Sigmoid colon (tissue), 7 donors: ENCODE measurements around the gene SLC8A2. TPM values are rescaled to one million over a fixed set of nuclear protein-coding genes. Genes with fewer than 3 reads are reported as not detected.

Experiments
- DNase-seq: peaks from one replicate; pipeline ENCODE4 v3.0.0-alpha.2; 2019
- H3K27ac ChIP-seq, 4 donors: fragments of 200-600 bp; sonication (generic); one replicate each; pipeline ENCODE4 v1.5.1; 2016 to 2019; ENCODE audit warnings: mild to moderate bottlenecking in 1 of 4
- H3K27me3 ChIP-seq, 3 donors: fragments of 200-600 bp; sonication (generic); one replicate each; pipeline ENCODE4 v1.5.1; 2019; ENCODE audit warnings: mild to moderate bottlenecking in 1 of 3
- H3K36me3 ChIP-seq, 4 donors: fragments of 200-600 bp; sonication (generic); one replicate each; pipeline ENCODE4 v1.5.1; 2016 to 2019
- H3K4me1 ChIP-seq, 4 donors: fragments of 200-600 bp; sonication (generic); one replicate each; pipeline ENCODE4 v1.5.1; 2017 to 2019
- H3K4me3 ChIP-seq, 4 donors: fragments of 200-600 bp; sonication (generic); one replicate each; pipeline ENCODE4 v1.5.1; 2017 to 2019; ENCODE audit warnings: mild to moderate bottlenecking in 2 of 4, moderate library complexity in 1 of 4
- H3K9me3 ChIP-seq, 4 donors: fragments of 200-600 bp in 3 of 4; sonication (generic) in 3 of 4; one replicate each; pipeline versions ENCODE4 v1.5.1 to v1.6.1; 2013 to 2019
- CTCF ChIP-seq, 4 experiments: fragments of 450-650 bp in 3 of 4; fragments of 200-600 bp in 1 of 4; IDR thresholded peaks; one replicate each; pipeline ENCODE4 v1.5.1; 2016 to 2019; ENCODE audit warnings: antibody characterized with exemption in 4 of 4, mild to moderate bottlenecking in 3 of 4, moderate library complexity in 2 of 4
- EP300 ChIP-seq, 4 donors: sonication (generic); formaldehyde crosslinking; IDR thresholded peaks; one replicate each; pipeline ENCODE4 v1.6.1; 2017; ENCODE audit warnings: antibody characterized with exemption in 4 of 4
- POLR2A ChIP-seq, 2 donors: fragments of 450-650 bp; IDR thresholded peaks; one replicate each; pipeline ENCODE4 v1.6.1; 2016; ENCODE audit warnings: antibody characterized with exemption in 2 of 2, mild to moderate bottlenecking in 2 of 2, moderate library complexity in 2 of 2
- POLR2AphosphoS5 ChIP-seq, 4 donors: sonication (generic); formaldehyde crosslinking; IDR thresholded peaks; one replicate each; pipeline ENCODE4 v1.6.1; 2017; ENCODE audit warnings: antibody characterized with exemption in 4 of 4
- WGBS, 2 donors: extraction: QIAGEN DNeasy Blood & Tissue Kit; methylation state at CpG; one replicate each; pipeline ENCODE4 v1.1.7; 2013; 5-methylcytosine and 5-hydroxymethylcytosine counted together
- intact Hi-C: fragments of 100-400 bp; cut with DNase I; formaldehyde crosslinking; loops from one replicate; pipeline ENCODE4 v1.15.1; 2023
- polyA plus RNA-seq, 3 donors: library from polyadenylated mRNA; stranded (reverse); fragments of 200-250 nt; gene quantifications; one replicate each; pipeline ENCODE4 v1.2.3, GENCODE V29; 2013
- total RNA-seq, 4 donors: library from RNA; depleted of rRNA; stranded (reverse); fragments of >200 nt; gene quantifications; one replicate each; pipeline ENCODE4 v1.1.0, GENCODE V29; 2016
- donor health status: healthy with polysubstance abuse.
- donor health status: Bipolar disorder and iron deficiency.
- donor health status: healthy.

SLC8A2 gene
- total and polyA plus RNA-seq, 7 donors: 1.1 to 39.9 (median 10.0) TPM; not detected in 2

GRCh38 chr19:47445527-47445926 is 26.2 kb downstream of the SLC8A2 start:
- intact Hi-C loops: no loop called here
- no peaks in the 10 kb centered on the region for H3K9me3 ChIP-seq
- H3K4me1 ChIP-seq: peaks cover 0 to 27% (median 20%) of the 10 kb centered on the region in 4 donors
- no peak overlapping the region for H3K27ac ChIP-seq
- H3K36me3 ChIP-seq: peaks cover 0 to 18% (median 0%) of the 10 kb centered on the region in 4 donors
- H3K27me3 ChIP-seq: peaks cover 0 to 53% (median 7%) of the 10 kb centered on the region in 3 donors
- WGBS, 2 donors: 47% methylated on average over 4 of the region's 4 CpGs
- no peak for TF ChIP-seq EP300 (IDR thresholded peaks at IDR 0.05)
- no peak for TF ChIP-seq POLR2A (IDR thresholded peaks at IDR 0.05)
- no peak for TF ChIP-seq CTCF (IDR thresholded peaks at IDR 0.05)
- no peak for TF ChIP-seq POLR2AphosphoS5 (IDR thresholded peaks at IDR 0.05)
- H3K4me3 ChIP-seq: no peak overlapping the region
- DNase-seq: no peak

- Histone ChIP-seq H3K4me1 (peaks cover 0 to 27% (median 20%) of the 10 kb centered on the region in 4 donors), H3K9me3 (no peaks in the 10 kb centered on the region), H3K4me3 (no peak overlapping the region), H3K36me3 (peaks cover 0 to 6% (median 0%) of the 10 kb centered on the region in 4 donors), H3K27ac (no peak overlapping the region), H3K27me3 (peaks cover 0 to 53% (median 7%) of the 10 kb centered on the region in 3 donors)
- no peak for TF ChIP-seq POLR2A (IDR thresholded peaks at IDR 0.05)
- TF ChIP-seq CTCF (IDR thresholded peaks at IDR 0.05): no peak
- TF ChIP-seq EP300 (IDR thresholded peaks at IDR 0.05): no peak
- no peak for TF ChIP-seq POLR2AphosphoS5 (IDR thresholded peaks at IDR 0.05)
- WGBS, 2 donors: 21 to 30% methylated on average over 22 of the region's 22 CpGs
- DNase-seq: no peak
- intact Hi-C loops: no loop called here
Observed at GRCh38 chr19:47444388-47444821, 27.3 kb downstream of the SLC8A2 start.

GRCh38 chr19:47443331-47443730 is 28.4 kb downstream of the SLC8A2 start:
- H3K36me3 ChIP-seq: peaks cover 0 to 4% (median 0%) of the 10 kb centered on the region in 4 donors
- peaks cover 0 to 27% (median 20%) of the 10 kb centered on the region in 4 donors for H3K4me1 ChIP-seq
- intact Hi-C loops: no loop called here
- WGBS, 2 donors: 65 to 68% methylated on average over 12 of the region's 12 CpGs
- no peak for DNase-seq
- TF ChIP-seq POLR2A (IDR thresholded peaks at IDR 0.05) (no peak), CTCF (IDR thresholded peaks at IDR 0.05) (no peak), EP300 (IDR thresholded peaks at IDR 0.05) (no peak), POLR2AphosphoS5 (IDR thresholded peaks at IDR 0.05) (no peak)
- H3K27ac ChIP-seq: no peak overlapping the region
- H3K9me3 ChIP-seq: no peaks in the 10 kb centered on the region
- no peak overlapping the region for H3K4me3 ChIP-seq
- H3K27me3 ChIP-seq: peaks cover 0 to 48% (median 7%) of the 10 kb centered on the region in 3 donors

- Histone ChIP-seq H3K27me3 (peaks cover 0 to 9% (median 0%) of the 10 kb centered on the region in 3 donors), H3K36me3 (peaks cover 0 to 4% (median 0%) of the 10 kb centered on the region in 4 donors), H3K9me3 (no peaks in the 10 kb centered on the region), H3K4me3 (no peak overlapping the region), H3K4me1 (no peaks in the 10 kb centered on the region), H3K27ac (no peak overlapping the region)
- intact Hi-C loops: loop anchor here (5.0 kb wide), 1 partner anchor 168 kb away; the partner anchor contains the start of gene BICRA
- no peak for DNase-seq
- WGBS, 2 donors: 25 to 36% methylated on average over 5 of the region's 5 CpGs
- no peak for TF ChIP-seq POLR2A (IDR thresholded peaks at IDR 0.05)
- no peak for TF ChIP-seq CTCF (IDR thresholded peaks at IDR 0.05)
- TF ChIP-seq POLR2AphosphoS5 (IDR thresholded peaks at IDR 0.05): no peak
- no peak for TF ChIP-seq EP300 (IDR thresholded peaks at IDR 0.05)
Observed at GRCh38 chr19:47438793-47439220, 32.9 kb downstream of the SLC8A2 start.
